SIG-M5 treated with dmso at 0.1 percent for 504 hours (cell line): ENCODE measurements around the gene PDE9A.
"Not testable (repeated sequence)": the region's sequence is repeated elsewhere in the genome, so short reads cannot be mapped to it uniquely, and the experiment has no call there.

Experiments
- DNase-seq: peaks from one replicate; lab custom pipeline; 2025; ENCODE audit not compliant: unreplicated experiment; lab: John Stamatoyannopoulos, UW

Gene PDE9A

GRCh38 chr21:42704861-42705260, 51.4 kb downstream of the PDE9A start:
- DNase-seq: no peak

DNA sequence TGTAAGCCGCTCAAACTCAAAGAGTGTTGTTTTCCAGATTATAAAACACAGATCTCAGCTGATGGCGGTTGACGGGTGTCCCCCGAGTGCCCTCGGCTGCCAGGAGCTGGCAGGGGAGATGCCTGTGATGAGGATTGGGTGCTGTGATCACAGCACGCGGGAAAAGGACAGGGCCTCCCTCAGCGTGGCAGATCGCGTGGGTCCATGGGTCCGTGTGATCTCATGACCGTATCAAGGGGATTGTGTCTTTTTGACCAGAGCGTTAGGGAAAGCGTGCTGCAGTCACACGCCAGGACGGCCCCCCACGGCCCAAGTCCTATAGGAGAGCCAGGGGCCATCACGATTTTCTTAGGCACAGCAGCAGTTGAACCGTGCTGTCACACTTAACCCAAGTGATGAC, 51.9 kb downstream of the PDE9A start:
- DNase-seq: no peak

DNA sequence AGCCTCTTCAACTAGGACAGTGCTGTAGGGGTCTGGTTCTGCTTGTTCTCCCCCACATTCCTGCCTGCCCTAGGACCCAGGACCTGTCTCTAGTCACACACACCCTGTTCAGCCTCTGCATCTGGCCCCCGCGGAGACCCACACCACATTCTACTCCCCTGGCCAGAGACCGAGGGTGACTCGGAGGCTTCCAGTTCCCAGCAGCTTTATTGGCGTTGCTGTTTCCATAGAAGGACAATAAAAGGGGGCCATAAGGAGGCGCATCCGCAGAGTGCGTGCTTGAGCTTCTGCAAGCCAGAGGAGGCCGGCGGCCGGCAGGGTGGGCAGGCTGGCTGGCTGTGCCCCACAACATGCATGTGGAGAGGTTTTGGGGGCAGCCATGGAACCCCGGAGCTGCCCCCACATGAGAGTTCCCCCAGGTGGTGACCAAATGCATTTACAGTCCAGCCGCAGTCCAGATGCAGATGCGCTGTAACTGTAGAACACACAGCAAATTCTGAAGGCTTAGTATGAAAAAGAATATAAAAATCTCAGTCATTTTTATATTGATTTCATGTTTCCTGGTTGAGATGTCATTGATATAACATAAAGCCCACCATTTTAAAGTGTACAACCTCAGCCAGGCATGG, 52.4 kb downstream of the PDE9A start:
- DNase-seq: no peak

- no peak for DNase-seq
Measured at GRCh38 chr21:42706765-42707164, 53.3 kb downstream of the PDE9A start.

GRCh38 chr21:42707207-42707830, 53.9 kb downstream of the PDE9A start:
- no peak for DNase-seq

DNA sequence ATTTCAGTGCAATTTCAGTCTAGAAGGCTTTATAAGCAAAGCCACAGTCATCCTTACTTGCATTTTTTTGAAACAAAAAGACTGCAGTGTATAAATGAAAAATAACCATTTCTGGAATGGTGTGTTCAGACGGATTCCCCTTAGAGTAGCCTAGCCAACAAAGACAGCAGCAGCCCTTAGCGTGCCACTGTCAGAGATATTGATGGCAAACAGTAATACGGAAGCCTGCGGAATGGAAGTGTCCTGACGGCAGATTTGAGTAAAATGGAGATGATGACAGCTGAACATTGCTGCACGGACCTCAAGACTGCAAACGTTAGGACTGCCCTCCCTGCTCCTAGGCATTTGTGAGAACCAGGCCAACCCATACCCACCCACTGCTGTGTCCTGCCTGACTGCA, 54.7 kb downstream of the PDE9A start:
- DNase-seq: no peak

DNA sequence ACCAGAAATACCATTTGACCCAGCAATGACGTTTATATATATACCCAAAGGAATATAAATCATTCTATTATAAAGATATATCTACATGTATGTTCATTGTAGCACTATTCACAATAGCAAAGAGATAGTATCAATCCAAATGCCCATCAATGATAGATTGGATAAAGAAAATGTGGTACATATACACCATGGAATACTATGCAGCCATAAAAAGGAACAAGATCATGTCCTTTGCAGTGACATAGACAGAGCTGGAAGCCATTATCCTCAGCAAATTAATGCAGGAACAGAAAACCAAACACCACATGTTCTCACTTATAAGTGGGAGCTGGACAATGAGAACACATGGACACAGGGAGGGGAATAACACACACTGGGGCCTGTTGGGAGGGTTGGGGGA, 55.5 kb downstream of the PDE9A start:
- not testable (repeated sequence) for DNase-seq

GRCh38 chr21:42711667-42712066, 58.2 kb downstream of the PDE9A start:
- DNase-seq: no peak

DNA sequence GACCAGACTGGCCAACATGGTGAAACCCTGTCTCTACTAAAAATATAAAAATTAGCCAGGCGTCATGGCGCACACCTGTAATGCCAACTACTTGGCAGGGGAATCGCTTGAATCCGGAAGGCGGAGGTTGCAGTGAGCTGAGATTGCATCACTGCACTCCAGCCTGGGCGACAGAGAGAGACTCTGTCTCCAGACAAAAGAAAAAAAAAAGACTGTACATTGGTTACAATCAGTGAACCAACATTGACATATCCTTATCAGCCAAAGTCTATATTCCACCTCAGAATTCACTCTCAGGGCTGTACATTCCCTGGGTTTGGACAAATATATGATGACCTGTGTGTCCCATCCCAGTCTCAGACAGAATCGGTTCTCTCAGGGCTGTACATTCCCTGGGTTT, 62.0 kb downstream of the PDE9A start:
- DNase-seq: not testable (repeated sequence)

DNA sequence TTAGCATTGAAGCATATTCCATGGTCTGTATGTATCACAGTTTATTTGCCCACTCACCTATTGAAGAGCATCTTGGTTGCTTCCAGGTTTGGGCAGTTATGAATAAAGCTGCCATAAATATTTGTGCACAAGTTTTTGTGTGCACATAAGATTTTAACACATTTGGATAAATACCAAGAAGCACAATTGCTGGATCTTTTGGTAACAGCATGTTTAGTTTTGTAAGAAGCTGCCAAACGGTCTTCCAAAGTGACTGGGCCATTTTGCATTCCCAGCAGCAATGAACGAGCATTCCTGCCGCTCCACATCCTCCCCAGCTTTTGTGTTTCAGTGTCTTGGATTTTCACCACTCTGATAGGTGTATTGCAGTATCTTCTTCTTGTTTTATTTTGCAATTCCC, 62.7 kb downstream of the PDE9A start:
- no peak for DNase-seq

DNA sequence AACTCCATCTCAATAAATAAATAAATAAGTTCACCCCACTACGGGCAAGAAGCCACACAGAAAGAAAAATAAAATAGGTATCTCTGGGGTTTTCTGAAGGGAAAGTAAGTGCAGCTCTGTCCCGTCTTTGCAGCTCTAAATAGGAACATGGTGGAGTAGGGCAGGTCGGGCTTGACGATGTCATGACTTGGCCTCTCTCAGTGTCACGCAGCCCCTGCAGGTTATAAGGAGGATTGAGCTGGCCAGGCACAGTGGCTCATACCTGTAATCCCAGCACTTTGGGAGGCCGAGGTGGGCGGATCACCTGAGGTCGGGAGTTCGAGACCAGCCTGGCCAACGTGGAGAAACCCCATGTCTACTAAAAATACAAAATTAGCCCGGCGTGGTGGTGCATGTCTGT, 67.1 kb downstream of the PDE9A start:
- DNase-seq: not testable (repeated sequence)

GRCh38 chr21:42721341-42721824, 68.0 kb downstream of the PDE9A start:
- no peak for DNase-seq

- no peak for DNase-seq
Measured at GRCh38 chr21:42722153-42722552, 68.7 kb downstream of the PDE9A start.

DNA sequence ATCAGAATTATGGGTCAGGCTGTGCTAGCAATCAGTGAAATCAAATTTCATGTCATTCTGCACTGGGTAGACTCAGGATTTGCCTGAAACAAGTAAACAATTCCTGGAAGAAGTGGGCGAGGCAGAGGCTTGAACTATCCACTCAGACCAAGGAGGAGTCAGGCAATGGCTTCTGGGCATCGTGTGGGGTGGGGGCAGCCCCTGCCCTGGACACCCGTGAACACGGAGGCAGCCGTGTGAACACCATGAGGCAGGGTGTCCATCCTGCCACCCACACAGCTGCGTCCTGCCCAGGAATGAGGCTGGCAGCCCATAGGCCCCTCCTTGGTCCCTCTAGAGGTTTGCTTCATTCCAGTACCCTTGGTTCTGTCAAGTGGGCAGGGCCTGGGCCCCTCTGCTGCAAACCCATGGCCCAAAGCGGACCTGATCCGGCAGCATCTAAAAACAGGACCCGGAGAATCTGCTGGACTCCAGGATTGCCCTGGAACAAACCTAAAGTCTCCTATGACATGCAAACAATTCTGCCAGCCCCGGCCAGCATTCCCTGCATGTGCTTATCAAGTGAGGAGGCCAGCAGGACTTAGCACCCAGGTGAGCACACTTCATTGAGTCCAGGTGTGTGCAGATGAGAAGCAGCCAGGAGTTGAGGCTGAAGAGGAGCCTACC, 69.5 kb downstream of the PDE9A start:
- DNase-seq: no peak

GRCh38 chr21:42724226-42724920, 71.0 kb downstream of the PDE9A start:
- no peak for DNase-seq

GRCh38 chr21:42725416-42725930, 72.1 kb downstream of the PDE9A start:
- DNase-seq: no peak

DNA sequence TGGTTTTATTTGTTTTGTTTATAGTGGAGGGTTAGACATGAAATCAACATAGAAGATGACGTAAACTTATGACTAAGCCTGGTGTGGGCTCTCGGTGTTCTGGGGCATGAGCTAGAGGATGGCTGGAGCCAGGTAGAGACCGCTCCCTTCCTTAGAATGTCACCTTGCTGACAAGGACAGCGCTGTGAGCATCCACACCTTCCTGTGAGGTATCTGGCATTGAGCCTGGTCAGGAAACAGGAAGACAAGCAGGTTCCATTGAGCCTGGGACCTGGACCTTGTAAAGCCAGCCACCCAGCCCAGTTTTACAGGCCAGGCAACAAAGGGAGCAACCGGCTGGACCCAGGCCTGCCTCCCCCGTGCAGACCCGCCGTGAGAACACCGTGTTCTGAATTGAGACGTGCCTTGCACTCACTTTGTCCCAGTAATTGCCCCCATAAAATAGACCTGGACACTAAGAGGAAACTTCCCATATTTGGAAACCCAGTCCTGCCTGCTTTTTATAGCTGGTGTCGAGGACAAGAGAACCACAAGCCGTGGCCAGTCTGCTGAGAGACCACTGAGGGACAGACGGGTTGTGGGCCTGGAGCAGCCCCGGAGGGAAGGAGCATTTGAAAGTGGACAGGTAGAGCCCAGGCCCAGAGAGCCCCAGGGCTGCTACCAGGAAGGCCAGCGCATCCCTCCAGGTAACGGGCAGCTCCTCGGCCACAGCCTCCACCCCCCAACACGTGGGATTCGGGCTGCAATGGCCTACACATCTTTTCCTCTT, 78.0 kb downstream of the PDE9A start:
- no peak for DNase-seq

DNA sequence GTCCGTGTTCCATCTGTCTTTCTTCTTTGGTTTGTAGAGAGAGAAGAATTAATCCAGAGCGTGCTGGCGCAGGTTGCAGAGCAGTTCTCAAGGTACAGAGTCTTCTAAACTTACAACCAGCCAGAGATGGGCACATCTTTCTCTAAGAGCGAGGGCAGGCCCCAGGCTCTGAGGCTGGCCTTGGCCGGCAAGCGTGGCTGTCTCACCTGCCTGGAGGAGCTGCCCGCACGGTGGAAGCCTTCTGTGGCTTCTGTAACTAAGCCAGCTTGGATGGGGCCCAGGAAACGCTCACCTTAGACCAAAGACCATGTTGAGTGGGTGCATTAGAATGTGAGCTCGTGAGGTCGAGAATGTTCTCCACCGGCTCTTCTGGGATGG, 78.6 kb downstream of the PDE9A start:
- no peak for DNase-seq

- no peak for DNase-seq
Measured at GRCh38 chr21:42733037-42733627, 79.7 kb downstream of the PDE9A start.

DNA sequence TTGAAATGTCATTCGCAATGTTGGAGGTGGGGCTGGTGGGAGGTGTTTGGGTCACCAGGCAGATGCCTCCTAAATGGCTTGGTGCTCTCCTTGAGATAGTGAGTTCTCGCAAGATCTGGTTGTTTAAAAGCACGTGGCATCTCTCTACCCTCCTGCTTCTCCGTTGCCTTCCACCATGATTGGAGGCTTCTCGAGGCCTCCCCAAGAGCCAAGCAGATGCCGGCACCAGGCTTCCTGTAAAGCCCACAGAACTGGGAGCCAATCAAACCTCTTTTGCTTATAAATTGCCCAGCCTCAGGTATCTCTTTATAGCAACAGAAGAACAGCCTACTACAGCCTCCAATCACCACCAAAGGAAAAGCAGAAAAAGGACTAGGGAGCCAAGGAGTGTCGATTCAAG, 80.5 kb downstream of the PDE9A start:
- no peak for DNase-seq
